Sigmoid colon (tissue), 7 donors: ENCODE data around the gene AATK. TPM values are rescaled to one million over a fixed set of nuclear protein-coding genes. Genes with fewer than 3 reads are reported as not detected.

Source experiments
- DNase-seq: peaks from one replicate; pipeline ENCODE4 v3.0.0-alpha.2; 2019
- H3K27ac ChIP-seq, 4 donors: fragments of 200-600 bp; sonication (generic); one replicate each; pipeline ENCODE4 v1.5.1; 2016 to 2019; ENCODE audit warnings: mild to moderate bottlenecking in 1 of 4
- H3K27me3 ChIP-seq, 3 donors: fragments of 200-600 bp; sonication (generic); one replicate each; pipeline ENCODE4 v1.5.1; 2019; ENCODE audit warnings: mild to moderate bottlenecking in 1 of 3
- H3K36me3 ChIP-seq, 4 donors: fragments of 200-600 bp; sonication (generic); one replicate each; pipeline ENCODE4 v1.5.1; 2016 to 2019
- H3K4me1 ChIP-seq, 4 donors: fragments of 200-600 bp; sonication (generic); one replicate each; pipeline ENCODE4 v1.5.1; 2017 to 2019
- H3K4me3 ChIP-seq, 4 donors: fragments of 200-600 bp; sonication (generic); one replicate each; pipeline ENCODE4 v1.5.1; 2017 to 2019; ENCODE audit warnings: mild to moderate bottlenecking in 2 of 4, moderate library complexity in 1 of 4
- H3K9me3 ChIP-seq, 4 donors: fragments of 200-600 bp in 3 of 4; sonication (generic) in 3 of 4; one replicate each; pipeline versions ENCODE4 v1.5.1 to v1.6.1; 2013 to 2019
- CTCF ChIP-seq, 4 experiments: fragments of 450-650 bp in 3 of 4; fragments of 200-600 bp in 1 of 4; IDR thresholded peaks; one replicate each; pipeline ENCODE4 v1.5.1; 2016 to 2019; ENCODE audit warnings: antibody characterized with exemption in 4 of 4, mild to moderate bottlenecking in 3 of 4, moderate library complexity in 2 of 4
- EP300 ChIP-seq, 4 donors: sonication (generic); formaldehyde crosslinking; IDR thresholded peaks; one replicate each; pipeline ENCODE4 v1.6.1; 2017; ENCODE audit warnings: antibody characterized with exemption in 4 of 4
- POLR2A ChIP-seq, 2 donors: fragments of 450-650 bp; IDR thresholded peaks; one replicate each; pipeline ENCODE4 v1.6.1; 2016; ENCODE audit warnings: antibody characterized with exemption in 2 of 2, mild to moderate bottlenecking in 2 of 2, moderate library complexity in 2 of 2
- POLR2AphosphoS5 ChIP-seq, 4 donors: sonication (generic); formaldehyde crosslinking; IDR thresholded peaks; one replicate each; pipeline ENCODE4 v1.6.1; 2017; ENCODE audit warnings: antibody characterized with exemption in 4 of 4
- WGBS, 2 donors: extraction: QIAGEN DNeasy Blood & Tissue Kit; methylation state at CpG; one replicate each; pipeline ENCODE4 v1.1.7; 2013; 5-methylcytosine and 5-hydroxymethylcytosine counted together
- intact Hi-C: fragments of 100-400 bp; cut with DNase I; formaldehyde crosslinking; loops from one replicate; pipeline ENCODE4 v1.15.1; 2023
- polyA plus RNA-seq, 3 donors: library from polyadenylated mRNA; stranded (reverse); fragments of 200-250 nt; gene quantifications; one replicate each; pipeline ENCODE4 v1.2.3, GENCODE V29; 2013
- total RNA-seq, 4 donors: library from RNA; depleted of rRNA; stranded (reverse); fragments of >200 nt; gene quantifications; one replicate each; pipeline ENCODE4 v1.1.0, GENCODE V29; 2016
- donor health status: healthy with polysubstance abuse.
- donor health status: Bipolar disorder and iron deficiency.
- donor health status: healthy.

The AATK gene
- total and polyA plus RNA-seq, 7 donors: 0.16 to 9.6 (median 4.2) TPM

- no peak for TF ChIP-seq EP300 (IDR thresholded peaks at IDR 0.05)
- H3K4me1 ChIP-seq: peaks cover 0 to 7% (median 6%) of the 10 kb centered on the region in 4 donors
- no peak overlapping the region for H3K27ac ChIP-seq
- H3K4me3 ChIP-seq: no peak overlapping the region
- DNase-seq: no peak
- intact Hi-C loops: no loop called here
- 89 to 95% methylated on average over 18 of the region's 18 CpGs for WGBS, 2 donors
- H3K27me3 ChIP-seq: peaks cover 0 to 10% (median 7%) of the 10 kb centered on the region in 3 donors
- no peaks in the 10 kb centered on the region for H3K9me3 ChIP-seq
- no peaks in the 10 kb centered on the region for H3K36me3 ChIP-seq
Observed at GRCh38 chr17:81124377-81124776, 41.6 kb downstream of the AATK start.

DNA sequence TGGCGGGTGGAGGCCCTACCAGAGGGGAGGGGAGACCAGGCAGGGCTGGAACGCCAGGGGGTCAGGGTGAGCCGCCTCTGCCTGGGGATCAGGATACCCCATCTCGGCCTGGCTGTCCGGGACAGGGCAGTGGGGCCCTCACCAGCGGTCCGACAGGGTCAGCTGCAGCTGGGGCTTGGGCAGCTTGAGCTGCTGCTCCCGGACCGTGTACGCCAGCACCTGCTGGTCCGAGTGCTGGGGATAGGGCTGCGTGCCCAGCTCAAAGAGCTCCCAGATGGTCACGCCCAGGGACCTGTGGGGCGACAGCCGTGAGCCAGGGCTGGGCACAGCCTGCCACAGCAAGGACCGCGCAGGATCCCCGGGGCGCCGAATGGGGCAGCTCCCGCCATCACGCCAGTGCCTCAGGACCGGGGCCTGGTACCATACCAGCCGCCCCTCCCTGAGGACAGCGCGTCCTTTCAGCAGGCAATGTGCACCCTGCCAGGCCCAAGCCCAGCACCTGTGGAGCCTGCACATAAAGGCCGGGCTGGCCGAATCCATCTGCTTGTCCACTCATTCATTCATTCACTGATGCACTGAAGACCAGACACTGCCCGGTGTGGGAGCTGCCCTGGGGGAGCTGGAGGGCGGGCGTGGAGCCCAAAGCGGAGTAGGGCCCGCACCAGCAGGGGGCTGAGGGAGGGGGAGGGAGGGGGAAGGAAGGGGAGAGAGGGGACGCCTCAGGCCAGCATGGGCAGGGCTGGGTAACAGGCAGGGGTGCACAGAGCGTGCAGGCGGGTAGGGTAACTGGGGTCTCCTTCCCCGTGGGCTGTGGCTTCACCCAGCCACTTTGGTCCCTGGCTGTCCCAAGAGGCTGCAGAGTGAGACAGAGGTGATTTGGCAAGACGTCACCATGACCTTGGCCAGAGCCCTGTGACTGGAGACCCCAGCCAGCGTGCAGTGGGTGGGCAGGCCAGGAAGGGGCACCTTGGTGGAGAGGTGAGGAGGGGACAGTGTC lies 42.7 kb downstream of the AATK start:
- Histone ChIP-seq H3K27ac (no peak overlapping the region), H3K9me3 (no peaks in the 10 kb centered on the region), H3K36me3 (peaks cover 0 to 2% (median 0%) of the 10 kb centered on the region in 4 donors), H3K4me3 (no peak overlapping the region), H3K27me3 (peaks cover 0 to 13% (median 10%) of the 10 kb centered on the region in 3 donors), H3K4me1 (peaks cover 0 to 17% (median 16%) of the 10 kb centered on the region in 4 donors)
- intact Hi-C loops: no loop called here
- no peak for TF ChIP-seq POLR2A (IDR thresholded peaks at IDR 0.05)
- no peak for TF ChIP-seq CTCF (IDR thresholded peaks at IDR 0.05)
- no peak for TF ChIP-seq POLR2AphosphoS5 (IDR thresholded peaks at IDR 0.05)
- TF ChIP-seq EP300 (IDR thresholded peaks at IDR 0.05): no peak
- WGBS, 2 donors: 67 to 91% methylated on average over 39 of the region's 39 CpGs
- DNase-seq: no peak

GRCh38 chr17:81121841-81122733 lies 43.9 kb downstream of the AATK start:
- 81 to 83% methylated on average over 109 of the region's 109 CpGs for WGBS, 2 donors
- intact Hi-C loops: no loop called here

GRCh38 chr17:81120695-81121621 lies 45.1 kb downstream of the AATK start:
- no peak for TF ChIP-seq POLR2AphosphoS5 (IDR thresholded peaks at IDR 0.05)
- TF ChIP-seq EP300 (IDR thresholded peaks at IDR 0.05): no peak
- TF ChIP-seq CTCF (IDR thresholded peaks at IDR 0.05): no peak
- no peak for TF ChIP-seq POLR2A (IDR thresholded peaks at IDR 0.05)
- Histone ChIP-seq H3K4me3 (no peak overlapping the region), H3K27me3 (peaks cover 0 to 16% (median 10%) of the 10 kb centered on the region in 3 donors), H3K9me3 (no peaks in the 10 kb centered on the region), H3K4me1 (peaks cover 0 to 21% (median 17%) of the 10 kb centered on the region in 4 donors), H3K27ac (peak overlapping the region in 1 of 4 donors; percentile 43), H3K36me3 (peaks cover 0 to 13% (median 3%) of the 10 kb centered on the region in 4 donors)
- 69 to 85% methylated on average over 45 of the region's 45 CpGs for WGBS, 2 donors
- DNase-seq: no peak
- intact Hi-C loops: no loop called here

More at GRCh38 chr17:81121841-81122733, 43.9 kb downstream of the AATK start:
- DNase-seq: no peak
- no peak for TF ChIP-seq POLR2A (IDR thresholded peaks at IDR 0.05)
- TF ChIP-seq EP300 (IDR thresholded peaks at IDR 0.05): no peak
- no peak for TF ChIP-seq CTCF (IDR thresholded peaks at IDR 0.05)
- TF ChIP-seq POLR2AphosphoS5 (IDR thresholded peaks at IDR 0.05): no peak
- H3K27me3 ChIP-seq: peaks cover 0 to 16% (median 10%) of the 10 kb centered on the region in 3 donors
- no peaks in the 10 kb centered on the region for H3K9me3 ChIP-seq
- H3K36me3 ChIP-seq: peaks cover 0 to 13% (median 0%) of the 10 kb centered on the region in 4 donors
- peaks cover 0 to 19% (median 17%) of the 10 kb centered on the region in 4 donors for H3K4me1 ChIP-seq
- no peak overlapping the region for H3K27ac ChIP-seq
- no peak overlapping the region for H3K4me3 ChIP-seq
